K562 (cell line): ENCODE measurements around the gene GIGYF2. TPM values are rescaled to one million over a fixed set of nuclear protein-coding genes. Genes with fewer than 3 reads are reported as not detected.

Experiments
- ATAC-seq: fragments of 200-7000 bp; cut with Tn5 transposase; 3 replicates; pipeline ENCODE4 v1.9.1; 2020; ENCODE audit warnings: moderate library complexity
- BruUV-seq: library from RNA; stranded (reverse); fragments of 400-500 nt; replicated peaks from 2 replicates; lab custom pipeline; 2021; lab: Mats Ljungman, UMichigan
- CTCF ChIA-PET: fragments of 300-600 bp; formaldehyde crosslinking; extraction: SDS; loops from one replicate; lab custom pipeline; 2021; ENCODE audit warnings: low intra/inter-chr PET ratio; lab: Yijun Ruan, JAX
- POLR2A ChIA-PET: fragments of 300-600, 350-650 bp; sonication (Branson Sonifier 250); formaldehyde crosslinking; extraction: SDS; loops from one replicate; lab custom pipeline; 2021; ENCODE audit warnings: antibody characterized with exemption, inconsistent platforms; lab: Yijun Ruan, JAX
- DNase-seq, 4 experiments: peaks; one replicate each; pipeline versions ENCODE4 v3.0.0 to v3.0.0-alpha.2; 2011 to 2018; ENCODE audit warnings: low spot score in 3 of 4, mixed read lengths in 3 of 4; ENCODE audit errors: extremely low read depth in 1 of 4
- FAIRE-seq: peaks from 2 replicates; lab custom pipeline; 2011; peaks lifted over from hg19 to GRCh38; lab: Jason Lieb, UNC
- H2AFZ ChIP-seq: 2 replicates; pipeline ENCODE4 v1.6.0; 2011; ENCODE audit warnings: low read depth, low read length, control low read depth, inconsistent platforms
- H3K27ac ChIP-seq: fragments of 200-600 bp; 3 replicates; pipeline ENCODE4 v1.8.0; 2011; ENCODE audit warnings: low read depth, mild to moderate bottlenecking, control low read depth, inconsistent platforms, low read length, moderate library complexity, mixed read lengths; ENCODE audit errors: extremely low read depth
- H3K27me3 ChIP-seq, 2 experiments: fragments of 300-600 bp in 1 of 2; 2 replicates in 1 of 2; 3 replicates in 1 of 2; pipeline versions ENCODE4 v1.6.0 to v1.8.0; 2011; ENCODE audit warnings: inconsistent platforms in 2 of 2, low read length in 2 of 2, mild to moderate bottlenecking in 1 of 2, mixed read lengths in 1 of 2, moderate library complexity in 1 of 2; ENCODE audit not compliant: control insufficient read depth in 2 of 2, insufficient read depth in 2 of 2
- H3K36me3 ChIP-seq: fragments of 300-600 bp; 3 replicates; pipeline ENCODE4 v1.8.0; 2011; ENCODE audit warnings: mild to moderate bottlenecking, low read length, inconsistent platforms; ENCODE audit not compliant: control insufficient read depth, insufficient read depth
- H3K4me1 ChIP-seq, 2 experiments: fragments of 200-600 bp in 1 of 2; replicated peaks in 1 of 2; 2 replicates in 1 of 2; 3 replicates in 1 of 2; pipeline versions ENCODE4 v1.5.1 to v1.8.0; 2011; ENCODE audit warnings: inconsistent platforms in 2 of 2, low read length in 2 of 2, mild to moderate bottlenecking in 1 of 2, mixed read lengths in 1 of 2, moderate library complexity in 1 of 2; ENCODE audit not compliant: control insufficient read depth in 2 of 2, insufficient read depth in 2 of 2
- H3K4me2 ChIP-seq: 2 replicates; pipeline ENCODE4 v1.6.1; 2011; ENCODE audit warnings: low read length, control low read depth, inconsistent platforms, mixed read lengths; ENCODE audit not compliant: insufficient read depth
- H3K4me3 ChIP-seq: fragments of 200-600 bp; sonication (generic), shearing (Covaris generic); 2 replicates; pipeline ENCODE4 v1.5.1; 2016; ENCODE audit warnings: control low read depth, inconsistent platforms
- H3K79me2 ChIP-seq: fragments of 200-600 bp; 3 replicates; pipeline ENCODE4 v1.8.0; 2011; ENCODE audit warnings: low read length, inconsistent platforms; ENCODE audit not compliant: control insufficient read depth, insufficient read depth
- H3K9ac ChIP-seq, 2 experiments: 2 replicates each; pipeline versions ENCODE4 v1.6.0 to v1.6.1; 2011; ENCODE audit warnings: low read depth in 2 of 2, low read length in 2 of 2, control low read depth in 1 of 2, inconsistent platforms in 1 of 2, mild to moderate bottlenecking in 1 of 2, mixed read lengths in 1 of 2; ENCODE audit not compliant: insufficient read depth in 1 of 2
- H3K9me1 ChIP-seq: one replicate; pipeline ENCODE4 v1.6.0; 2011; ENCODE audit warnings: inconsistent platforms, mild to moderate bottlenecking, low read length, moderate library complexity; ENCODE audit not compliant: control insufficient read depth, insufficient read depth
- H3K9me3 ChIP-seq: replicated peaks from 2 replicates; pipeline ENCODE4 v1.5.1; 2011; ENCODE audit warnings: low read depth, low read length, inconsistent platforms; ENCODE audit not compliant: control insufficient read depth, insufficient read depth
- H4K20me1 ChIP-seq: replicated peaks from 2 replicates; pipeline ENCODE4 v1.6.1; 2011; ENCODE audit warnings: low read length, inconsistent platforms, mixed read lengths; ENCODE audit not compliant: control insufficient read depth, insufficient read depth
- CREB3L1 ChIP-seq: fragments of 450-650 bp; IDR thresholded peaks from 2 replicates; pipeline ENCODE4 v1.6.1; 2014; ENCODE audit warnings: low read depth, mild to moderate bottlenecking, moderate library complexity, borderline replicate concordance
- ETV6 ChIP-seq, 3 experiments: fragments of 150-350 bp in 1 of 3; sonication (generic) in 1 of 3; formaldehyde crosslinking in 1 of 3; IDR thresholded peaks; 2 replicates each; pipeline versions ENCODE4 v1.6.1 to v1.8.0; 2014 to 2022; ENCODE audit warnings: borderline replicate concordance in 2 of 3, low read depth in 2 of 3, antibody characterized with exemption in 1 of 3, low read length in 1 of 3, mild to moderate bottlenecking in 1 of 3, missing genetic modification reagents in 1 of 3
- MGA ChIP-seq: fragments of 450-650 bp; IDR thresholded peaks from 2 replicates; pipeline ENCODE4 v1.6.1; 2016; ENCODE audit warnings: mild to moderate bottlenecking, moderate library complexity
- PML ChIP-seq: IDR thresholded peaks from 2 replicates; pipeline ENCODE4 v1.6.1; 2012; ENCODE audit warnings: low read length, inconsistent platforms
- PURB ChIP-seq: sonication (generic); formaldehyde crosslinking; IDR thresholded peaks from 2 replicates; pipeline ENCODE4 v1.9.0; 2021; ENCODE audit warnings: low read depth, mild to moderate bottlenecking, missing genetic modification reagents
- SMARCC2 ChIP-seq: fragments of 450-650 bp; IDR thresholded peaks from 2 replicates; pipeline ENCODE4 v1.6.1; 2017; ENCODE audit warnings: antibody characterized with exemption, moderate library complexity, mild to moderate bottlenecking, low read depth
- SNIP1 ChIP-seq: fragments of 450-650 bp; IDR thresholded peaks from 2 replicates; pipeline ENCODE4 v1.7.1; 2017; ENCODE audit warnings: low read depth, mild to moderate bottlenecking
- SREBF1 ChIP-seq: fragments of 150-350 bp; IDR thresholded peaks from 2 replicates; pipeline ENCODE4 v1.6.1; 2014; ENCODE audit warnings: antibody characterized with exemption, low read depth, low read length, borderline replicate concordance
- ZC3H8 ChIP-seq: fragments of 450-650 bp; IDR thresholded peaks from 2 replicates; pipeline ENCODE4 v1.6.1; 2017
- ZNF408 ChIP-seq: fragments of 250-450 bp; sonication (Bioruptor Pico); IDR thresholded peaks from 2 replicates; pipeline ENCODE4 v1.4.0; 2020; ENCODE audit warnings: low read depth, mild to moderate bottlenecking, moderate library complexity
- WGBS: fragments of 100-300 bp; shearing (Covaris generic); methylation state at CpG from one replicate; pipeline ENCODE4 v1.1.6; 2016; ENCODE audit warnings: low coverage, mixed read lengths; ENCODE audit not compliant: insufficient coverage; ENCODE audit errors: missing lambda C conversion rate; 5-methylcytosine and 5-hydroxymethylcytosine counted together
- in situ Hi-C: fragments of 300-500 bp; cut with MboI; formaldehyde crosslinking; loops from 4 replicates; pipeline ENCODE4 v1.15.0; 2018; ENCODE audit warnings: inconsistent platforms, mixed read lengths
- intact Hi-C: fragments of 100-400 bp; cut with micrococcal nuclease; formaldehyde crosslinking; loops from 2 replicates; pipeline ENCODE4 v1.14.2; 2022
- polyA plus RNA-seq, 8 experiments: library from polyadenylated mRNA; depleted of rRNA in 4 of 8; stranded (reverse) in 5 of 8; unstranded in 3 of 8; fragments of >200 nt; fragmentation: Nextera tagmentation in 2 of 8; fragmentation: Illumina TruSeq in 1 of 8; extraction: Ambion mirVana in 2 of 8; extraction: Trizol in 1 of 8; gene quantifications; 2 replicates each; pipeline versions ENCODE4 v1.2.1 to v1.2.3, GENCODE V29; 2011 to 2014; ENCODE audit warnings: inconsistent platforms in 1 of 8, missing spikeins in 1 of 8
- total RNA-seq, 7 experiments: library from RNA; depleted of rRNA in 6 of 7; stranded (reverse); fragments of >200 nt in 6 of 7; fragmentation: Illumina TruSeq in 2 of 7; extraction: Trizol in 2 of 7; gene quantifications; 2 replicates each; pipeline versions ENCODE4 v1.2.1 to v1.2.3, GENCODE V29; 2011 to 2021; ENCODE audit warnings: low replicate concordance in 1 of 7

Gene GIGYF2
- total and polyA plus RNA-seq, 9 of the 15 experiments (the other 6 are each of a cell fraction or from before 2014, with no cell fraction given): 12.7 to 52.7 (median 34.9) TPM

DNA sequence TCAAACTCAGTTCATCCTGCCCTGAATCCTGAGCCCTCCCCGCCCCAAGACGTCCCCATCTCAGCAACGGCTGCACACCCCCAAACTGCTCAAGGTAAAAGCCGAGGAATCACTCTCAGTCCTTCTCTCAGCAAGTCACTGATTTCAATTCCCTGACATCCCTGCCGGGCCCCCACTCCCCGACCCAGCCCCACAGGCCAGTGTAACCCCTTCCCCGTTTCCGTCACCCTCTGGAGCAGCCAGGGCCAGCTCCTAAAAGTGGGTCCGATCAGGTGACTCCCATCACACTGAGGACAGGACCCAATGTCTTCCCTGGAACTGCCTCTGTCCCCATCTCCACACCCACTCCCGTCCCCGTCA is 193.4 kb downstream of the GIGYF2 start:
- H4K20me1 ChIP-seq: no peaks in the 10 kb centered on the region
- H2AFZ ChIP-seq: peak overlapping the region; percentile 76
- peak overlapping the region; percentile 65 for H3K4me2 ChIP-seq
- H3K4me1 ChIP-seq: peaks cover 5 to 11% of the 10 kb centered on the region in 2 experiments; a peak in 3 of 5 replicates
- no peak for FAIRE-seq
- in situ Hi-C loops: no loop called here
- intact Hi-C loops: no loop called here
- POLR2A ChIA-PET: interaction anchor here (0.5 to 0.7 kb wide), 4 partner anchors 11 to 345 kb away, joined by 3 to 4 read pairs (median 3); no protein-coding TSS in a partner anchor
- H3K36me3 ChIP-seq: no peaks in the 10 kb centered on the region
- no peaks in the 10 kb centered on the region for H3K79me2 ChIP-seq
- H3K9me1 ChIP-seq: no peaks in the 10 kb centered on the region
- no peak overlapping the region for H3K4me3 ChIP-seq
- no TSS peak for BruUV-seq
- CTCF ChIA-PET: no interaction called here
- peaks cover 5 to 67% of the 10 kb centered on the region in 2 experiments; a peak in 3 of 5 replicates for H3K27me3 ChIP-seq
- H3K9ac ChIP-seq: peak overlapping the region in 1 of 2 experiments; percentile 81; a peak in 2 of 4 replicates
- 38% methylated on average over 7 of the region's 11 CpGs for WGBS
- DNase-seq: no peak
- no peak for ATAC-seq
- H3K27ac ChIP-seq: no peak overlapping the region
- H3K9me3 ChIP-seq: no peaks in the 10 kb centered on the region
- TF ChIP-seq SMARCC2 (no peak), ETV6 (IDR thresholded peaks at IDR 0.05; ENCODE audit: borderline replicate concordance in 1 of 2, low read depth in 2 of 2, low read length in 1 of 2) (no peak), ETV6 (CRISPR knock-in tag; IDR thresholded peaks at IDR 0.05; ENCODE audit: borderline replicate concordance) (no peak), MGA (no peak), ZNF408 (CRISPR knock-in tag) (no peak), CREB3L1 (no peak), ZC3H8 (no peak), SNIP1 (no peak), SREBF1 (no peak), PURB (CRISPR knock-in tag) (no peak), PML (no peak)
